ENCODE measurements around the gene PHLPP2. TPM values are rescaled to one million over a fixed set of nuclear protein-coding genes. Genes with fewer than 3 reads are reported as not detected.

The PHLPP2 gene, protein sequence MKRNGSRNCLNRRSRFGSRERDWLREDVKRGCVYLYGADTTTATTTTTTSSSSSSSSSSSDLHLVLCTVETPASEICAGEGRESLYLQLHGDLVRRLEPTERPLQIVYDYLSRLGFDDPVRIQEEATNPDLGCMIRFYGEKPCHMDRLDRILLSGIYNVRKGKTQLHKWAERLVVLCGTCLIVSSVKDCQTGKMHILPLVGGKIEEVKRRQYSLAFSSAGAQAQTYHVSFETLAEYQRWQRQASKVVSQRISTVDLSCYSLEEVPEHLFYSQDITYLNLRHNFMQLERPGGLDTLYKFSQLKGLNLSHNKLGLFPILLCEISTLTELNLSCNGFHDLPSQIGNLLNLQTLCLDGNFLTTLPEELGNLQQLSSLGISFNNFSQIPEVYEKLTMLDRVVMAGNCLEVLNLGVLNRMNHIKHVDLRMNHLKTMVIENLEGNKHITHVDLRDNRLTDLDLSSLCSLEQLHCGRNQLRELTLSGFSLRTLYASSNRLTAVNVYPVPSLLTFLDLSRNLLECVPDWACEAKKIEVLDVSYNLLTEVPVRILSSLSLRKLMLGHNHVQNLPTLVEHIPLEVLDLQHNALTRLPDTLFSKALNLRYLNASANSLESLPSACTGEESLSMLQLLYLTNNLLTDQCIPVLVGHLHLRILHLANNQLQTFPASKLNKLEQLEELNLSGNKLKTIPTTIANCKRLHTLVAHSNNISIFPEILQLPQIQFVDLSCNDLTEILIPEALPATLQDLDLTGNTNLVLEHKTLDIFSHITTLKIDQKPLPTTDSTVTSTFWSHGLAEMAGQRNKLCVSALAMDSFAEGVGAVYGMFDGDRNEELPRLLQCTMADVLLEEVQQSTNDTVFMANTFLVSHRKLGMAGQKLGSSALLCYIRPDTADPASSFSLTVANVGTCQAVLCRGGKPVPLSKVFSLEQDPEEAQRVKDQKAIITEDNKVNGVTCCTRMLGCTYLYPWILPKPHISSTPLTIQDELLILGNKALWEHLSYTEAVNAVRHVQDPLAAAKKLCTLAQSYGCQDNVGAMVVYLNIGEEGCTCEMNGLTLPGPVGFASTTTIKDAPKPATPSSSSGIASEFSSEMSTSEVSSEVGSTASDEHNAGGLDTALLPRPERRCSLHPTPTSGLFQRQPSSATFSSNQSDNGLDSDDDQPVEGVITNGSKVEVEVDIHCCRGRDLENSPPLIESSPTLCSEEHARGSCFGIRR (N-terminal part only)
- 10 to 100 TPM in 3 of 4 donors, 1 to 10 TPM in 1; 3.6 to 31.7 (median 16.1) TPM for polyA plus RNA-seq
- long read RNA-seq, donor 1, result 0 reads
- long read RNA-seq, donor 2, result 0 reads
- long read RNA-seq, donor 3, partial matches to known transcripts, result 5 of 5 reads
- long read RNA-seq, donor 3, other reads (novel, unspliced or antisense), result 0 of 5 reads
- long read RNA-seq, donor 4, result 0 reads
- long read RNA-seq, donor 5, result 0 reads
- long read RNA-seq, donor 6, partial matches to known transcripts, result 0 of 32 reads
- long read RNA-seq, donor 6, other reads (novel, unspliced or antisense), result 32 of 32 reads
- long read RNA-seq, donor 7, result 0 reads
- long read RNA-seq, donor 8, result 0 reads
- long read RNA-seq, donor 9, full-length matches to known transcripts, result 1 of 7 reads
- long read RNA-seq, donor 9, partial matches to known transcripts, result 6 of 7 reads
- long read RNA-seq, donor 9, other reads (novel, unspliced or antisense), result 0 of 7 reads
- long read RNA-seq, donor 10, full-length matches to known transcripts, result 2 of 35 reads
- long read RNA-seq, donor 10, partial matches to known transcripts, result 33 of 35 reads
- long read RNA-seq, donor 10, other reads (novel, unspliced or antisense), result 0 of 35 reads

DNA sequence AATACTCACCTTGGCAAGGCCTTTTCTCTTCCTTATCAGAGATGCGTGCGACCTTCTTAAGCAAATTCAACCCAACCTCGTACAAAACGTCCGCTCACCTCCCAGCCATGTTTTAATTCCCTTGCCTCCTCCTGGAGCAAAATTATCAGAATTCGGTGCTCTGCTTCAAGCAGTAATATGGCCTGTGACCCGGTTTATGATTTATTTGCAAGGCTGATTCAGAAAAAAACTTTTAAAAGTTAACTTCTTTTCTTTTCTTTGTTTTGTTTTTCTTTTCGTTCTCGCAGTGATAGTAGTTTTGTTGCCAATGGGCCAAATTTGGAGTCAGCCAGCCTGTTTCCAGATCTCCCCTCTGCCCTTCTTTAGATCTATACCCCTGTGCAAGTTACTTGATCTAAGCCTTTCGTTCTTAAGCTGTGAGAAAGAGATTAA lies at the start of gene PHLPP2:
TSS of gene PHLPP2 (minus strand) at position 382 of the 432 bp plus-strand sequence. CDS start 9,906 bp downstream, outside the sequence.
- H3K4me1 ChIP-seq (ENCODE audit: control insufficient read depth in 3 of 3, insufficient read depth in 2 of 3, low read depth in 1 of 3, low read length in 2 of 3), result peaks cover 0 to 21% (median 0%) of the 10 kb centered on the region in 3 donors
- WGBS, 3 donors, result 11 to 18% (median 15%) methylated on average over 10 of the region's 10 CpGs
- peaks cover 0 to 6% (median 0%) of the 10 kb centered on the region in 3 donors for H3K36me3 ChIP-seq (ENCODE audit: control insufficient read depth in 3 of 3, insufficient read depth in 2 of 3, low read depth in 1 of 3, low read length in 3 of 3)

DNA sequence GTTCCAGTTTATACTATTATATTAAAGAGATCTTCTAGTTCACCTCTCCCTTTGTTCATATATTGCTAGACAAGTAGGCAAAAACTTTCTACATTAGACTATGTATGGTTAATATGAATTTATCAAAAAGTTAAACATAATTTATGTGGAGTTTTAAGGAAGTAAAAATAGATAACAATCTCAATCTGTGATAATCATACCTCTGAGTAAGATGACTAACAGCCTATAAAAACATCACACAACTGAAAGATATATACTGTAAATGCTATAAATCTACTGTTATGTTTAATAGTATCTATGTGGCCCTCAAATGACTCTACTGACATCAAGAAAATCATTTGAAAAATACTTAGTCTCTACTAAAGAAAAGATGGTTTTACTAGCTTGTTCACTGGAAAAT lies 47.1 kb upstream of the PHLPP2 start:
- Histone ChIP-seq H3K4me1 (ENCODE audit: control insufficient read depth in 3 of 3, insufficient read depth in 2 of 3, low read depth in 1 of 3, low read length in 2 of 3) (no peaks in the 10 kb centered on the region), H3K4me3 (ENCODE audit: low read depth in 1 of 3, low read length in 3 of 3) (no peak overlapping the region), H3K27ac (ENCODE audit: low read depth in 1 of 3, low read length in 2 of 3) (no peak overlapping the region), H3K27me3 (ENCODE audit: control insufficient read depth in 3 of 3, insufficient read depth in 3 of 3, low read length in 3 of 3) (no peaks in the 10 kb centered on the region), H3K36me3 (ENCODE audit: control insufficient read depth in 3 of 3, insufficient read depth in 2 of 3, low read depth in 1 of 3, low read length in 3 of 3) (peaks cover 7 to 26% (median 21%) of the 10 kb centered on the region in 3 donors), H3K9me3 (ENCODE audit: control insufficient read depth in 2 of 2, insufficient read depth in 1 of 2, low read depth in 1 of 2, low read length in 1 of 2) (no peaks in the 10 kb centered on the region)
- FAIRE-seq (no peak), DNase-seq (no peak)

More for the DNA sequence above, at the start of gene PHLPP2:
- Histone ChIP-seq H3K27me3 (ENCODE audit: control insufficient read depth in 3 of 3, insufficient read depth in 3 of 3, low read length in 3 of 3) (no peaks in the 10 kb centered on the region), H3K9me3 (ENCODE audit: control insufficient read depth in 2 of 2, insufficient read depth in 1 of 2, low read depth in 1 of 2, low read length in 1 of 2) (no peaks in the 10 kb centered on the region), H3K4me3 (ENCODE audit: low read depth in 1 of 3, low read length in 3 of 3) (peak within 1 kb of the TSS; percentile 65 to 89 (median 88)), H3K27ac (ENCODE audit: low read depth in 1 of 3, low read length in 2 of 3) (peak within 1 kb of the TSS; percentile 50 to 92 (median 88))
- FAIRE-seq (no peak), DNase-seq (no peak)

DNA sequence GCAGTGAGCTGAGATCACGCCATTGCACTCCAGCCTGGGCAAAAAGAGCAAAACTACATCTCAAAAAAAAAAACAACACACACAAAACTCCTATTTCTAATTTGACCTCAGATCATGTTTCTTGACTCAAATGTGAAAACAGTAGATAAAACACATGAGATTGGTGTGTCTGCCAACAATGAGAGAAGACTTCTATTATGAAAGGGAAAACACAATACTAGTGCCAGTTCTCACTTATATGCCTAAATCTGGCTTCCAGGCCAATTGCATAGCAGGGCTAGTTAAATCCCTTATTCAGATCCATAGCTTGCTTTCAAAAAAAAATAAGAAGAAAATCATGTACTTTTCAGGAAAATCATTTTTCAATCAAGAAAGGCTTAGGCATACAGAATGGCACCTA lies 44.7 kb upstream of the PHLPP2 start:
- DNase-seq (no peak), FAIRE-seq (no peak)
- Histone ChIP-seq H3K27me3 (ENCODE audit: control insufficient read depth in 3 of 3, insufficient read depth in 3 of 3, low read length in 3 of 3) (no peaks in the 10 kb centered on the region), H3K4me3 (ENCODE audit: low read depth in 1 of 3, low read length in 3 of 3) (no peak overlapping the region), H3K27ac (ENCODE audit: low read depth in 1 of 3, low read length in 2 of 3) (no peak overlapping the region), H3K4me1 (ENCODE audit: control insufficient read depth in 3 of 3, insufficient read depth in 2 of 3, low read depth in 1 of 3, low read length in 2 of 3) (no peaks in the 10 kb centered on the region), H3K36me3 (ENCODE audit: control insufficient read depth in 3 of 3, insufficient read depth in 2 of 3, low read depth in 1 of 3, low read length in 3 of 3) (peaks cover 7 to 29% (median 24%) of the 10 kb centered on the region in 3 donors), H3K9me3 (ENCODE audit: control insufficient read depth in 2 of 2, insufficient read depth in 1 of 2, low read depth in 1 of 2, low read length in 1 of 2) (no peaks in the 10 kb centered on the region)
- WGBS, 3 donors, result 94 to 100% (median 100%) methylated on average over 1 of the region's 1 CpG

DNA sequence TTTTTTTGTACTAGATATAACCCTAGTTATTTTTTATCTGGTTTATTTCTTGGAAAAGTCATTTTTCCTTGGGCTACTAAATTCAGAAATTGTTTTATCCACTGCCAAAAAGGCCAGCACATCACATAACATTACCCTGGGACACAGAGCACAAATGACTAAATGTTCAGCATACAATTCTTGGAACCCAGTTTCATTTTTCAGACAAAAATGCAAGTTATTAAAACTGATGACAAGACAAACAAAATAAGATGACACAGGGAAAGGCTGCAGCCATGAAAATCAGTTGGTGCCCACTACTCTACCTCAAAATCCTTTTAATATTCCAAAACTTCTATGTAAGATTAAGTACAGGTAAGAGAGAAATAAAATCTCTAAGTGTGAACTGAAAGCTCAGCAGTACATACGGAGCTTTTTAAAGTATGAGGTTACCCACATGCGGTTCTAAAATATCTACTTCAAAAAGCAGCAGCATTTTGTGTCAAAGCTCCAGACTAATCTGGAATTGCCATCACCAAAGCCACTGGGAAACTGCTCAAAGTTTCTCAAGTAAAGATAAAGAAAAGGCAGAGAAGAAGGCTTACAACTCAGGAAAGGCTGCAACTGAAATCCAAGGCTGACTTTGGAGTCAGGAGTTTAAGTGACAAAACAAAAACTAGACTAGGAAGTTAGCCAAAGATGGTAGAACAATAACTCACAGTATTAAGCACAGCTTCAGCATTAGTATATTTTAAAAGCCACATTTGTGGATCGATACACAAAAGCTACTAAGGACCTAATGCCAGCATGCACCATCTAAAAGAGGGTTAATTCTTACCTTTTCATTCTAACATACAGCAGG lies 42.8 kb upstream of the PHLPP2 start:
- Histone ChIP-seq H3K27me3 (ENCODE audit: control insufficient read depth in 3 of 3, insufficient read depth in 3 of 3, low read length in 3 of 3) (no peaks in the 10 kb centered on the region), H3K4me1 (ENCODE audit: control insufficient read depth in 3 of 3, insufficient read depth in 2 of 3, low read depth in 1 of 3, low read length in 2 of 3) (no peaks in the 10 kb centered on the region), H3K9me3 (ENCODE audit: control insufficient read depth in 2 of 2, insufficient read depth in 1 of 2, low read depth in 1 of 2, low read length in 1 of 2) (no peaks in the 10 kb centered on the region), H3K27ac (ENCODE audit: low read depth in 1 of 3, low read length in 2 of 3) (no peak overlapping the region), H3K4me3 (ENCODE audit: low read depth in 1 of 3, low read length in 3 of 3) (no peak overlapping the region), H3K36me3 (ENCODE audit: control insufficient read depth in 3 of 3, insufficient read depth in 2 of 3, low read depth in 1 of 3, low read length in 3 of 3) (peaks cover 4 to 25% (median 23%) of the 10 kb centered on the region in 3 donors)
- no peak for FAIRE-seq
- no peak for DNase-seq
- WGBS, 3 donors, result 84 to 93% (median 84%) methylated on average over 3 of the region's 3 CpGs

DNA sequence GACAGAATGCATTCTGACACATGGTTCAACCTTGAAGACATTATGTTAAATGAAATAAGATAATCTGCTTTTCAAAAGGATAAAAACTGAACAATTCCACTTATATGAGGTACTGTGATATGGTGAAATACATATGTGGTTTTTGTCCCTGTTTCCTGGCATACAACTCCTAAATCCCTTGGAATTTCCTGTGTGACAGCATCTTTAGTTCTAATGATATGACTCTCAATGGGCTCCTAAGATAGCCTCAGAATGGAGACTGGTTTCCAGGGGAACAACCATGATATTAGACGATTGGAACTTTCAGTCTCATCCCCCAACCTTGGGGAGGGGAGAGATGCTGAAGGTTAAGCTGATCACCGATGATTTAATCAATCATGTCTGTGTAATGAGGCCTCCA lies 37.7 kb upstream of the PHLPP2 start:
- 81 to 90% (median 87%) methylated on average over 2 of the region's 2 CpGs for WGBS, 3 donors
- Histone ChIP-seq H3K36me3 (ENCODE audit: control insufficient read depth in 3 of 3, insufficient read depth in 2 of 3, low read depth in 1 of 3, low read length in 3 of 3) (peaks cover 9 to 28% (median 19%) of the 10 kb centered on the region in 3 donors), H3K27me3 (ENCODE audit: control insufficient read depth in 3 of 3, insufficient read depth in 3 of 3, low read length in 3 of 3) (no peaks in the 10 kb centered on the region), H3K4me1 (ENCODE audit: control insufficient read depth in 3 of 3, insufficient read depth in 2 of 3, low read depth in 1 of 3, low read length in 2 of 3) (peaks cover 0 to 5% (median 0%) of the 10 kb centered on the region in 3 donors), H3K4me3 (ENCODE audit: low read depth in 1 of 3, low read length in 3 of 3) (no peak overlapping the region), H3K9me3 (ENCODE audit: control insufficient read depth in 2 of 2, insufficient read depth in 1 of 2, low read depth in 1 of 2, low read length in 1 of 2) (no peaks in the 10 kb centered on the region), H3K27ac (ENCODE audit: low read depth in 1 of 3, low read length in 2 of 3) (no peak overlapping the region)
- FAIRE-seq (no peak), DNase-seq (no peak)

DNA sequence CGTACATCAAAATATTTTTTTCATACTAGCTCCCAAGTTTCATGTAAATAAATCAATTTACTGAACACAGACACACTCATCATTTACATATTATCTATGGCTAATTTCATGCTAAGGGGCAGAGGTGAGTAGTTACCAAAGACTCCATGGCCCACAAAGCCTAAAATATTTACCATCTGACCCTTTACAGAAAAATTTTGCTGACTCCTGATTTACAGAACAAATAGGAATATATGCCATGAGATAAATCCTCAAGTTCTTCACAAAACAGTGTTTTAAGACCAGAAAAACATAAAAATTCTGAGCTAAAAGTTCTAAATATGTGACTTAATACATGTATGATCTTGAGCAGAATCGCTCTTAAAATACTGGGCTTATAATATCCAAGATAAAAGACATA lies 36.6 kb upstream of the PHLPP2 start:
- FAIRE-seq (no peak), DNase-seq (no peak)
- Histone ChIP-seq H3K27ac (ENCODE audit: low read depth in 1 of 3, low read length in 2 of 3) (no peak overlapping the region), H3K4me1 (ENCODE audit: control insufficient read depth in 3 of 3, insufficient read depth in 2 of 3, low read depth in 1 of 3, low read length in 2 of 3) (peaks cover 0 to 5% (median 0%) of the 10 kb centered on the region in 3 donors), H3K27me3 (ENCODE audit: control insufficient read depth in 3 of 3, insufficient read depth in 3 of 3, low read length in 3 of 3) (no peaks in the 10 kb centered on the region), H3K4me3 (ENCODE audit: low read depth in 1 of 3, low read length in 3 of 3) (no peak overlapping the region), H3K9me3 (ENCODE audit: control insufficient read depth in 2 of 2, insufficient read depth in 1 of 2, low read depth in 1 of 2, low read length in 1 of 2) (no peaks in the 10 kb centered on the region), H3K36me3 (ENCODE audit: control insufficient read depth in 3 of 3, insufficient read depth in 2 of 3, low read depth in 1 of 3, low read length in 3 of 3) (peaks cover 9 to 36% (median 22%) of the 10 kb centered on the region in 3 donors)
- WGBS, 3 donors, result 97 to 100% (median 99%) methylated on average over 2 of the region's 2 CpGs

DNA sequence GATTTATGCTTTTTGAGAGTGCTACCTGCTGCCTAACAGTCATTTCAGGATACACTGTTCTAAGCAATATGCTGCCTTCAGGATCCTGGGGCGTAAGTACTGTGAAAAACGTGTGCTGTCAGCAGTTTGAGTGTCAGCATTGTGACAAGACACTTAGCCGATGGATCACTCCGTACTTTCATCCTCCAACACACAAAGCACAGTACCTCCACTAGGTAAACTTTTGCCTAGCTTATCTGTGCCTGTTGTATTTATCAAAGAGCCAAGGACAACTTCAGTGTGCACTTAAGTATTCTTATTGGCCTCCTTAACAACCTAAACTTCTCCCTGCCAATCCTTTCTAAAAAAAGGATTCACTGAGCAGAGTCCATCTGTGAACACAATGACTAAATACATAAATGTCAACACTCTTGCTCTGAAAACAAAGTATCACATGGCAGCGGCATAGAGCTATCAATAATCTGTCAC lies 33.8 kb upstream of the PHLPP2 start:
- H3K4me3 ChIP-seq (ENCODE audit: low read depth in 1 of 3, low read length in 3 of 3), result no peak overlapping the region
- H3K4me1 ChIP-seq (ENCODE audit: control insufficient read depth in 3 of 3, insufficient read depth in 2 of 3, low read depth in 1 of 3, low read length in 2 of 3), result peaks cover 0 to 5% (median 0%) of the 10 kb centered on the region in 3 donors
- no peaks in the 10 kb centered on the region for H3K9me3 ChIP-seq (ENCODE audit: control insufficient read depth in 2 of 2, insufficient read depth in 1 of 2, low read depth in 1 of 2, low read length in 1 of 2)
- DNase-seq (peak; percentile 6 to 52), FAIRE-seq (no peak)
- H3K27ac ChIP-seq (ENCODE audit: low read depth in 1 of 3, low read length in 2 of 3), result peak overlapping the region in 1 of 3 donors; percentile 4
- H3K27me3 ChIP-seq (ENCODE audit: control insufficient read depth in 3 of 3, insufficient read depth in 3 of 3, low read length in 3 of 3), result no peaks in the 10 kb centered on the region
- peaks cover 21 to 49% (median 27%) of the 10 kb centered on the region in 3 donors for H3K36me3 ChIP-seq (ENCODE audit: control insufficient read depth in 3 of 3, insufficient read depth in 2 of 3, low read depth in 1 of 3, low read length in 3 of 3)
- WGBS, 3 donors, result 16 to 71% (median 48%) methylated on average over 5 of the region's 5 CpGs

Measured in small intestine (tissue), 16 donors.